Right lung (tissue), 5 donors: ENCODE measurements around the gene PKNOX1. TPM values are rescaled to one million over a fixed set of nuclear protein-coding genes. Genes with fewer than 3 reads are reported as not detected.
"Not testable (repeated sequence)": the region's sequence is repeated elsewhere in the genome, so short reads cannot be mapped to it uniquely, and the experiment has no call there.

Source experiments
- DNase-seq, 2 donors: peaks; one replicate each; pipeline ENCODE4 v3.0.0-alpha.2; 2013
- polyA plus RNA-seq, 5 donors: library from polyadenylated mRNA; unstranded; fragments of 120-200 nt; gene quantifications; one replicate each; pipeline versions ENCODE4 v1.2.1 to v1.2.3, GENCODE V29; 2013; ENCODE audit warnings: inconsistent platforms in 1 of 5, low replicate concordance in 1 of 5; ENCODE audit not compliant: insufficient read length in 5 of 5, insufficient read depth in 1 of 5

Gene PKNOX1
- polyA plus RNA-seq, 5 donors = 23.8 to 30.5 (median 26.3) TPM

DNA sequence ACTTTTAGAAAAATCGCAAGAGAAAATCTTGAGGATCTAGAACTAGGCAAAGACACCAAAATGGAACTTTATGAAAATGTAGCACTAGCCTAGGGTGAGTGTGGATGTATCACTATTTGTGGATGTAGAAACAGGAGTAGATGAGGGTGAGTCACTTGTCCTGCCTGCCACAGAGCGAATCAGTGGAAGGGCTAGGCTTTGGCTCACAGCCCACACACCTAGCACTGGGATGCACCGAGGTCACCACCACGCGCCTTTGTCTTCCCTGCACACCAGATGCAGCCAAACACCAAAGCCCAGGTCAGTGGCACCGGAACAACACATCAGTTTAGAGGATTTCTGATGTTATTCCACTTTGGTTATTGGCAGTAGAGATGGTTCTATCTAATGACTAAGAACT, 38.2 kb downstream of the PKNOX1 start:
- DNase-seq = no peak

DNA sequence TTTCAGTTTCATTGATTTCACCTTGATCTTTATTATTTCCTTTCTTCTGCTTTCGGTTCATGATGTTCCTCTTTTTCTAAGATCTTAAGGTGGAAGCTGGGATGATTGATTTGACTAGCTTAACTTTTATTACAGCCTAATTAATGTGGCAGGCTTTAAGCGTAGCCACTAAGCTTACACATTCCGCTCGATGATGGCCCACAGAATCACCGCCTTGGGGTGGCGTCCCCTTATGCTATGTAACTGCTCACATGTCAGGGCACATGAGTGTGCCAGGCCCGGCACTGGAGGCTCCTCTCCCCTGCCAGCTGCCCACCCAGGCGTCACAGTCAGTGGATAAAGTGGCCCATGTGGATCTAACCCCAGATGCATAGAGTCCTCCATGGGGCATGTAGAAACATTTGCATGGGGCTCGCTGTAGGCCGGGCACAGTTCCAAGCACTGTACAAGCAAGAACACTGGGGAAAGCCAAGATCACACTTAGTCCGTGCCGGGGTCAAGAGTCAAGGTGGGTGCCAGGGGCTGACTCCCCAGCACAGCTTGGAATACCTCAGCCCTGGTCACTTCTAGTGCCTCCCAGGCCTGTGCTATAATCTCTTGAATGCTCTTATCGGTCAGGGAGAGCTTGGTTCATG, 41.7 kb downstream of the PKNOX1 start:
- no peak for DNase-seq

DNA sequence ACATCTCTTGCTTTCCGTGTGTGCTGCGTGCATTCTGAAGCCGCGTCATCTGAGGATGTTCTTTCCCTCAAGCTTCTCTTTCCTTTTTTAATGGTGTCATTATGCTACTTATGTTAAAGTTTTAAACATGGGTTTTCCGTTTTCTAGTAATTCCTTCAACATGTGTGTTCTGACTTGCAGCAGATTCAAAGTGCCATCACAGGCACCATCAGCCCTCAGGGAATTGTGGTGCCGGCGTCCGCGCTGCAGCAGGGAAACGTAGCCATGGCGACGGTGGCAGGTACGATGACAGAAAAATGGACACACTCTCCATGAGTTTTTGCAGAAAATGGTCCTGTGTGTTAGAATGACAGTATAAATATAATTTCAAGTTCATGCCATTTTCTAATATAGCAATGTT, 42.4 kb downstream of the PKNOX1 start:
- DNase-seq = no peak

DNA sequence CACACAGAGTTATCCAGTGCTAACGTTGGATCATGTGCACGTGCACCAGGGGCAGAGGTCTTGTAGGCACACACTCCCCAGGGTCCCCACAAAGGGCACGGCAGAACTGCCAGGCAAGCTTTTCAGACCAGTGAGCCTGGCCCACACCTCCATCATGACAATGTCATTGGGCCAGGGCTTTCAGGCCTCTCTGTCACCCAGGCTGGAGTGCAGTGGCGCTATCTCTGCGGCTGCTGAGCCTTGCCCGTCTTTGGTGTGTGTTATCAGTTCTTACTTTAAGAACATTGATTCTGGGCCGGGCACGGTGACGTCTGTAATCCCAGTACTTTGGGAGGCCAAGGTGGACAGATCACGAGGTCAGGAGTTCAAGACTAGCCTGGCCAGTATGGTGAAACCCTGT, 44.2 kb downstream of the PKNOX1 start:
- DNase-seq = no peak

DNA sequence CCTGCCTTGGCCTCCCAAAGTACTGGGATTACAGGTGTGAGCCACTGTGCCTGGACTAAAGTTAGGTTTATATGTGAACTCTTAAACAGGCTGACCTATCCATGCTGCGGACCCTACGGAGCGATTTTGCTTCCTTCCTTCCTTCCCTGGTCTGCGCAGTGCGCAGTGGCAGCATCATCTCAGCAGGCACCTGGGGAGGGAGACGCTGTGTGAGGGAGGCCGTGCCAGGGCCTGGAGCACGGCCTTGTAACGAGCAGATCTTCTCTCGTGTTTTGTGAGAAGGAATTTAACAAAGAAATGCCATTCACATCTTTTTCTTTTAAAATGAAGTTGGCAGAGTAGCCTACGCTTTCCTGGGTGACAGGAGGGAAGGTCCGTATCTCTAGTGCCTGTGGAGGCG, 45.8 kb downstream of the PKNOX1 start:
- DNase-seq = no peak

DNA sequence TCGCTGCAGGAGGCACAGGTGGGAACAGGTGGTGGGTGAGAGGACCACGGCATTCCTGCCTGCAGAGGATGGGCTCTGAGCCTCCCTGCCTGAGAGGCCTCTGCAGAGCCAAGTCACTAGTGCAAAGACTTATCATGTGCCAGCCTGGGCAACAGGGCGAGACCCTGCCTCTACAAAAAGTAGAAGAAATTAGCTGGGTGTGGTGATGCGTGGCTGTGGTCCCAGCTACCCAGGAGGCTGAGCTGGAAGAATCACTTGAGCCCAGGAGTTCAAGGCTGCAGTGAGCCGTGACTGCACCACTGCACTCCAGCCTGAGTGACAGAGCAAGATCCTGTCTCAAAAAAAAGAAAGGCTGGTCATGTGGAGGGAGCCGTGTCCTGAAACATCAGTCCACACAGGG, 46.4 kb downstream of the PKNOX1 start:
- no peak for DNase-seq

DNA sequence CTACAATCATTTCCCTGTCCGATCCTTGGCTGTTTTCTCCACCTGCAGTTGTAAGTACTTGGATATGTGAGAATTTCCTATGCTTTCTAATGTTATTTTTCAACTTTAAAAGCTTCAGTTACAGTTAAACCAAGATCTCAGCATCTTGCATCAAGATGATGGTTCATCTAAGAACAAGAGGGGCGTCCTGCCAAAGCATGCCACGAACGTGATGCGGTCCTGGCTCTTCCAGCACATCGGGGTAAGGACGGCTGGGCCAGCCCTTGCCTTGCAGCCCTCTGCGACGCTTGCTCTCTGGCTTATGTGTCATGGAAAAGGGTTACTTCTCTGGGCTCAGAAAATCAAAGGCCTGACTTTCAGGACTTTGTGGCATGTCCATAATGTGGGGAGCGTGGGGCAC, 46.8 kb downstream of the PKNOX1 start:
- DNase-seq = no peak

DNA sequence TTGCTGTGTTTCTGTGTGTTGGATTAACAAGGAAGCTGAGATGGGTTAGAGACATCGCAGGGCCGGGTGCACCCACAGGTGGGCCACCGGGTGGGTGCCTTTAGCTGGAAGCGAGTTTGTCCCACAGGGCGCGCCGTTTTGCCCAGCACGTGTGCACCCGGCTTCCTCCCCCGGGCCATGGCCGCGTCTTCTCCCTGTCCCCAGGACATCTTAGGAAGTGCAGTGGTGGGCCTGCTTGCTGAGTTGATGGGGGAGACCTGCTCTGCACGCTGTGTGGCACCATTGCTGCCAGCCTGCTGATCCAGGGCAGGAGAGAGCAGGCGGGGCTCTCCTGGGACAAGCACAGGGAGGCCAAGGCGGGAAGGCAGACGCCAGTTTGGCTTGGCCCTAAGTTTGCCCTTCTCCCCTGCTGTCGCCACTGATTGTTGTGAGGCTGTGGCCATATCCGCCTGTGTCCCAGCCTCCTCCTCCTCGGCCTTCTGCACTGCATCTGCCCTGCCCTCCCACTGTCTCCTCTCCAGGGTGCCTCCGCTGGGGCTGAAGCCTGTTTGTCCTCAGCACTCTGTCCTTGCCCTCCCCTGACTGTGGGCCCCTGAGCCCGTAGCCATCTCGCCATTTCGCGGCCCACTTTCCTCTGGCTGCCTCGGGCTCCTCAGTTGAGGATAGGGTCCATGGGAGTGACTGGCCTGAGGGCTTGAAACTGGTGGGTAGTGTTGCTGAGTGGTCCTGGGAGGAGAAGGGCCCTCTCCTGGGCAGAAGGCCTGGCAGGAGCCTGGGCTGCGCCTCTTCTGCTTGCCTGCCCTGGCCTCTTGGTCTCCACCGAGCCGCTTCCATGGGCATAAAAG, 47.6 kb downstream of the PKNOX1 start:
- DNase-seq = no peak

DNA sequence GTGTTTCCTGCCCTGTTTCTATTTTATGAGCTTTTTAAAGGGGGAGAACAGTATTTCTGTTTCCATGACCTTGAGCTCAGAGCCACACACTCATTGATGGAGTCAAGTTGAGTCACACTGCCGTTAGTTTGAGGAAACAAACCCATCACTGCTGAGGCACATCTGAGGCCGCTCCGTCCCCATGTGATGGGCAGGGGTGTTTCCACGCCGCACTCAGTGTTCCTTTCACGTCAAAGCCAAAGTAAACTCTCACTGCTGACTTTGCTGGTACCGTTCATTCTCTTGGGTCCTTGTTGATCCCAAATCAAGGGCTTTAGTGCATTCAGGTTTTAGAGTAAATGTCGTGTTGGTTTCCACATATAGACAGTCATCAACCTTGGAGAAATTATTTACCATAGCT, 48.8 kb downstream of the PKNOX1 start:
- no peak for DNase-seq

DNA sequence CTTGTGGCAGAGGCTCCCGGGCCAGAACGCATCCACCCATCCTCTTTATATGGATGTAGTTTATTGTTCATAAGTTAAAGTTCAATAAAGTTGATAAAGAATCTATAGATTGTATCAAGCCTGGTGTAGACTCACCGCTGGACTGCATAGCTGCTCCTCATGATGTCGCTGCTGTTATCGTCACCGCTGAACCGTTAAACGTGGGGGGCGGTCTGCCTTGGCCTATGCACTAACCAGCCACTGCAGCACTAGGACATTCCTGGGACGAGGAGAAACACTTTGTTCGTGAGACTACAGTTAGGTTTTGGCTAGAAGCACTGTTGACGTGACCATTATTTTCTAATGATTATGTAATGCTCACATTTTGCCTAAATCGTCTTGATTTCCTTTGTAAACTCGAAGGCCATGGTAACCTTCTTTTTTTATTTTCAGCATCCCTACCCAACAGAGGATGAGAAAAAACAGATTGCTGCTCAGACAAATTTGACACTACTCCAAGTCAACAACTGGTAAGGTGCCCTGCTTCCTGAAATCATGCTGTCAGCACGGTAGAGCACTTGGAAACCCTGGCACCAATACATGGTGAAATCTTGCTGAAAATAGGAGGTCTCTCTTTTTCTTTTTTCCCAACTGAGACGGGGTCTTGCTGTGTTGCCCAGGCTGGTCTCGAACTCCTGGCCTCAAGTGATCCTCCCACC, 50.2 kb downstream of the PKNOX1 start:
- no peak for DNase-seq

DNA sequence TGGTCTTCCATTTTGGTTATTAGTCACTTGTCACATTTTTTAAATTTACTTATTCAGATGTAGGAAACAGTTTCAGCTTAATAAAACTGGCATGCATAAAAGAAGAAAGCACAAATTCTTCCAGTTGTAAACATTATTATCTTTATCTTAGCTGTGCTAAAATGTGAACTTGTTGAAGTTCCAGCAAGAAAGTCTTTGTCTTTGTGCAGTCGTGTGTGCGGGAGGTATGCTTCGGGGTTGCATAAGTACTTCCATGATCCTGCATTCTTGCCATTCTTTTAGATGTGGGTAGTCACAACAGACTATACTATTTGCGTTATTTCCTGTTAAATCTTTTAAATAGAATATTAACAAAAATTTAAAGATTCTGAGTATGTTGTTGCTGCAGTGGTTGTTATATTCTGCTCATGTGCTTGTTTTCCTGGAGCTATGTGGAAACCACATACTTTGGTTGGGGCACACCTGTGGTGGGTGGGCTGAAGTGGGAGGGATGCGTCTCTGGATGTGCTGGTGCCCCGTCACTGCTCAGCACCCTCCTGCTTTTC, 51.3 kb downstream of the PKNOX1 start:
- no peak for DNase-seq

DNA sequence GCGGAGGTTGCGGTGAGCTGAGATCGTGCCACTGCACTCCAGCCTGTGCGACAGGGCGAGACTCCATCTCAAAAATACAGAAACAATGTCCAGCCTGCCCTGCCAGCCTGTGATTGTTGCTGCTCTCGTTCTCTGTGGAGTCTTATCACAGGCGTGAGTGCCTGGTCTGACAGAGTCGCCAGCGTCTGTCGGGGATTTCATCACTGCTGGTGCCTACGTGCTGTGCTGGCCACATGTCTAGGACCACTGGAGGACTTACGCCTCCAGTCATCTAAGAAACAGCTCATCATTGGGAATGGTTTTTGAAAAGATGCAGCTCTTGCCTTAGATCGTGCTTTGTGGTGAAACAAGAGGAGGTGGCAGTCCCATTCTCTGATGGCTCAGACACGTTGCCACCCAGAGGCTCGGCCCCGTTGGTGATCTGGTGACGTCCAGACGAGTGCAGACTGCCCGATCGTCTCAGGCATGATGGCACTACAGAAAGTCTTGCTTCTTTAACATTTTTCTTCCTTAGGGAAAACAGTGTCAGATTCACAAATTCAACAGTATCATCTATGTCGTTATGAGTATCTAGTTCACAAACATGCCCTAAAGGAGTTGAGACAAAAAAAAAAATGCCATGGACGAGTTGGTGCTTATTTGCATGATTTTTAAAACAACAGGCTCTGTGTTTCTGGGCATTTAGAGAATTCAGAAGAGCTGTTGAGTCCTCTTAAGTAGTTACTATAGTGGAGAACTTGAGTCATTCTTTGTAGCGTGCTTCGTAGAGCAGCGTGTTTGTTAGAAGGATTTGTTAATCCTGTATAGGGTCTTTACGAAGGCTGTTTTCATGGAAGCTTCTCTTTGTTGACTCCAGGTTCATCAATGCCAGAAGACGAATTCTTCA, 53.7 kb downstream of the PKNOX1 start:
- peak in 1 of 2 donors; percentile 9 for DNase-seq

DNA sequence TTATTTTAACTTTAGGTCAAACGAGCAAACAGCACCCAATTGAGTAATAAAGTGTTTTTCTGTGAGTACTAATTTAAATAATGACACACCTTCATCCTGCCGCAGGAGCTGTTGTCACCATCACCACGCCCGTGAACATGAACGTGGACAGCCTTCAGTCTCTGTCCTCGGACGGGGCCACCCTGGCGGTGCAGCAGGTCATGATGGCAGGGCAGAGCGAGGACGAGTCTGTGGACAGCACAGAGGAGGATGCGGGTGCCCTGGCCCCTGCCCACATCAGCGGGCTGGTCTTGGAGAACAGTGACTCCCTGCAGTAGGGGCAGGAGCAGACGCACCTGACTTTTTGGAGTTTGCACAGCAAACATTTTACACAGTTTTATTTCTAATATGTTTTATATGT, 55.4 kb downstream of the PKNOX1 start:
- DNase-seq = no peak

DNA sequence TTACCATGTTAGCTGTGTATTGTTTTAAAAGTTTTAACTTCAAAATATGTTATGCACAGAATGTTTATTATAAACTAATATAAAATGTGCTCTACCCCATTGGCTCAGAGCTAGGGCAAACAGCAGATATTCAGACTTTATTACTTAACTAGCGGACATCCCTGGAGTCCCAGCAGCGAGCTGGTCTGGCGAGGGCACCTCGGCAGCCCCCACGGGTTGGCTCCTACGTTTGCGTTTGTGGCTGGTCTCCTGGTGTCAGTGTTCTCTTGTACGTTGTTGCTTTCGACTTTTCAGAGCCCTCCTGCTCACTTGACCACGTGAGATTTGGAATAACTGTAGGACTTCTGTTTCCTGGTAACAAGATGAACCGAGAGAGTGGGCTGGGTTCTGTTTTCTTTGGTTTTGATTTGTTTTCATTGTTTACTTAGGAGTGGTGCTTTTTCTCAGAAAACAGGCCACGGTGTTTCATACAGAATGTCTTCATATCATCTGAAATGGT, 56.8 kb downstream of the PKNOX1 start:
- no peak for DNase-seq

DNA sequence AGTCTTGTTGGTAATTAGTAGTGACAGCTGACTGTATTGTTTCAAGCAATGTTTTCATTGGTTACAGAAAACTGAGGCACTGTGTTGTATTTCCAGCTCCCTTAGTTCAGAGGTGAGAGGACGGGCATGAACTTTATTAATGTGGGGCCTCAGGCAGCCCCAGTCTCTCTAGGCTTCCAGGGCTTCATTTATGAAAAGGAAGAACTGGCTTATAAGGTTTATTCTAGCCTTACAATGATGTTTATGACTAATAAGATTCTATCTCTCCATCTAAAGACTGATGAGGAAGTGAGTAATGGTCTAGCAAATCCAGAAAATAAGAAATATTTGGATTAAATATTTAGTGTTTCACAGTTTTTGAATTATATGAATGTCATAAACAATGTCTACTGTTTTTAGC, 59.7 kb downstream of the PKNOX1 start:
- no peak for DNase-seq

DNA sequence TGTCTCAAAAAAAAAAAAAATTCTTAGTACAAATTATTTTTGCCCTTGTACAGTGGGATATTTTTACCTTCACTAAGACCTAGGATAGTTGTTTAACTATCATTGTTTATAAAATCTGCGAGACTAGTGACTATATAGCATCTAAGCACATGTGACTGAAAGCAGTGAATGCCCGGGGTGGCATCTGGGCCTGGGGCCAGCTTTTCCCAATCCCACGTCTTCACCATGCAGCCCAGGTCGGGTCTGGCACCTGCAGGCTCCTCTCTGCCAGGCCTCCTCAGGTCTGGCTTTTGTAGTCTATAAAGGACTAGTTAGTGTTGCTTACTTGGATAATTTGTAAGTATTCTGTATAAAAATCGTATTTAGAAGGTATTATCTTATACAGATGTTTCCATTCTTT, 60.5 kb downstream of the PKNOX1 start:
- no peak for DNase-seq

DNA sequence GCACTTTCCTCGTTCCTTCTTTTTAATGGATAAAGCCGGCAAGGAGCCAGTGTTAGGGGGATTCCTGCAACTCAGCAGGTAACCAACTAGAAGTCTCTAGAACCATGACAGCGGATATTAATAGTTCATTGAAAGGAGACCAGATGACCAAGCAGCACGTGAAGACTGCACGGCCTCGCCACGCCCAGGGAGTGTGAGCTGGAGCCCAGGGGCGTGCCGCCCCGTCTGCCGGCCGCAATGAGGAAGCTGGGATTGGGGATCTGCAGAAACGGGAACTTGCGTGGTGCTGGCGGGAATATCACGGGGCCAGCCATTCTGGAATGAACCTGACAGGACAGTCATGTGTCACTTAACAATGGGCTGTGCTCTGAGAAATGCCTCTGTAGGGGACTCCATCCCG, 62.5 kb downstream of the PKNOX1 start:
- not testable (repeated sequence) for DNase-seq

DNA sequence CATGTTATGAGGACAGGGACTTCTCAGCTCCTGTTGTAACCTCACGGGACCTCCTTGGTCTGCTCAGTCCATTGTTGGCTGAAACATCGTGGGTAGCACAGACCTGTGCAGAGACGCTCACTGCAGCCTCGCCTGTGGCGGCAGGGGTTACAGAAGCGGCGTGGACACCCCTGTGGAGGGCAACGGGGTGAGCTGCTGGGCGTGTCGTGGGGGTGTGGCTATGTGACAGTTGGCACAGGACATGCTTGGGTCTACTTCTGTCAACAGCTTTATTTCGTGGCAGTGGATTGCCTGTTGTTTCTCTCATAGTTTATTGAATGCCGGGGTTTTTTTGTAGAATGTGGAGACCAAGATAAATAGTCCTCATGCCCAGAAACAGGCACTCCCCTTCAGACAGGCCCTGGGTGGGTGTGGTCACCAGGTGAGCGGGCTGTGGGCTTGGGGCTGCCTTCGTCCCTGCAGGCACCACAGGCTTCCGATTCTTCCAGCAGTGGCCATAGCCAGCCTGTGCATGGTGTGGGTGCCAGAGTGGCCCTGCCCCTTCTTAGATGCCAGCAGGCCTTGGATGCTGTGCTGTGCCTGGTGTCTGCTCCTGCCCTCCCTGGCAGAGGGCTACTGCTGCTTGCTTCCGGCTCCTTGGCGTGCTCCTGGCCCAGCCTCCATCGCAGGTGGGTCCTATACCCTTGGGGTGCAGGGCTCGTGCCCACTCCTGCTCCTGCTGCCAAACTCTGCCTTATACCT, 63.7 kb downstream of the PKNOX1 start:
- DNase-seq = not testable (repeated sequence)

DNA sequence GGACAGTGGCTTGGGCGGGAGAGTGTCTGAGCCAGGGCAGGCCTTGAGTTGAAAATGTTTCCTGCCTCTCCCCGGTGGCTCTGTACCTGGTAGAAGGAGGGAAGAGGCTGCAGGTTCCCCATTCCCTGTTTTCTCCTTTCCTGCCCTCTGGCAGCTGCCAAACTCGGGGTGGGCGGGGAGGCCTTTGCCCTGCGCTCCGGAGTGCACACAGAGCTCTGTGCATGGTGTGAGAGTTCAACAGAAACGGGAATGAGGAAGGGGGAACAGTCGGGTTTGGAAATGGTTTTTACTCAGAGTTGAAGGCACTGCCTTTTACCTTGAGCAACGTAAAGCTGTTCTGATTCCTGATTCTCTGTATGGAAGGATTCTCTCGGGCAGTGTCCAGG, 64.3 kb downstream of the PKNOX1 start:
- DNase-seq = not testable (repeated sequence)

DNA sequence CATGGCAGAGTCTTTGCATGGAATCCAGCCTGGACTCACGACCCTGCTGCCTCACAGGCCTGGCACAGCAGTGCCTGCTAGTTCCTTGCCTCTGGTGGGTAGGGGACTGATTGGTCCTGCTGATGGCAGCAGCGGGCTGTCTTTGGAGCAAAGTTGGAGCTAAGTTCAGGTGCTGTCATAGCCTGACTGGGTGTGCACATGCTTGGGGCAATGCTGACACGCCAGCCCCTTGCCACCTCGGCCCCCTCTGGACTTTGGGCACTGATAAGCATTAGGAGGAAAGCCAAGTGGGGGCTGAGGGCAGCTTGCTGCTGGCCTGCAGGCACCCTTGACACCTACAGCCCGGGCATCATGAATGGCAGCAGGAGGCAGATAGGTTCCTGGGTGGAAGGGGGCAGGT, 67.8 kb downstream of the PKNOX1 start:
- DNase-seq = not testable (repeated sequence)

DNA sequence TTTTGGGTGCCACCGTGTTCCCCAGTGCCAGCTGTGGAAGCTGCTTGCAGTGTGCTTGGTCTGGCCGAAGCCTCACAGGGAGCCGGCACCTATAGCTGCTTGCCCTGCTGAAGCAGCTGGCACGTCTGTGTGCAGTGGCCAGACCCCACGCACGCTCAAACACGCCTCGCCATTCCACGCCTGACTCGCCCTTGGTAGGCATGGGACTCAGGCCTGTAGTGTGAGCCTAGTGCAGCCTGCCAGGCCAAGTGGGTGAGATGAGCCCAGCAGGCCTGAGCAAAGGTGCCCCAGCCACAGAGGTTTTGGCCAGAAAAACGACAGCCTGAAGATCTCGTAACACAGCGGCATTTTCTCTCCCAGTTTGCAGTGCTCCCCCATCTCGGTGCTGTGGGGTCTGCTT, 68.9 kb downstream of the PKNOX1 start:
- not testable (repeated sequence) for DNase-seq
